ENCODE measurements around the gene ORAI2. TPM values are rescaled to one million over a fixed set of nuclear protein-coding genes. Genes with fewer than 3 reads are reported as not detected.
"Not testable (repeated sequence)": the region's sequence is repeated elsewhere in the genome, so short reads cannot be mapped to it uniquely, and the experiment has no call there.

Gene ORAI2
- polyA plus RNA-seq, 4 donors = 15.4 to 22.8 (median 17.8) TPM

DNA sequence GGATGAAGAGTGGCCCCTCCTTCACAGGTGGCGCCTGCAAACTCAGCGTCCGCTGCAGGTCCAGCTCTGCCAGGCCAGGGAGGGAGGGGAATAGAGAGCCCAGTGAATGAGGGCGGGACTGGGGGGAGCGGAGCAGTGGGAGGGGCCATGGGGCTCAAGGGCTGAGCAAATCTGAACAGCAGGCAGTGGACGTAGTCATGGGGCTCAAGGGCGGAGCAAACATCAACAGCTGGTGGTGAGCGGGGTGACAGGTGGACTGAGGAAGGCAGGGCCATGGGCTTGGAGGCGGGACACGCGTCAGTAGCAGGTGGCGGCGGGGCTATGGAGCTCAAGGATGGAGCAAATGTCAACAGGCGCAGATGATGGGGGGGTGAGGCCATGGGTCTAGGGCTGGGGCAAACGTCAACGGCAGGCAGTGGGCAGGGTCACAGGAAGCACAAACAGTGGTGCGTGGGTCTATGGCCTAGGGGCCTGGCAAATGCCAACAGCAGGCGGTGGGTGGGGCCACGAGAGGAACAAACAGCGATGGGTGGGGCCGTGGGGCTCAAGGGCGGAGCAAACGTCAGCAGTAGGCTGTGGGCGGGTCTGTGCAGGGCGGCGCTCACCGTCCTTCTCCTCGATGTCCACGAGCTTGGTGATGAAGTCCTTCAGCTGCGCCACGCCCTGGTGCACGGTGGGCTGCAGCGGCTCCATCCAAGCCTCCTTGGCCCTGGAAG lies 60.0 kb downstream of the ORAI2 start:
- DNase-seq (ENCODE audit: low read depth in 4 of 4, low spot score in 3 of 4) = not testable (repeated sequence)

DNA sequence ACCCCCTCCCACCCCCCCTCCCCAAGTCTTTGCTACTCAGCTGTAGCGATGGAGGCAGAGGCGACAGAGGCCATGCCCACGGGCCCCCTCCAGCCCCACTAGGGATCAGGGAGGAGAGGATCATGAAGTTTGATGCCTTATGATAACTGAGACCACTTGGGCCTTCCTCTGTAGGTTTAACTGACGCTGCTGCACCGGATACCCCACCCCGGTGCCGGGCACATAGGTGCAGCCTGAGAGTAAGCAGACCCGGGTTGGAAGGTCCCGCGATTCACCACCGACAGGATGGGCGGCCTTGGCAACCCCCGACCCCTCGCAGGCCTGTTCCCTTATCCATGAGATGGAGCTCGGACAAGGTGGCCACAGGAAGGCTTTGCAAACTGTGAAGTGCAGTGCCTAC lies 60.7 kb downstream of the ORAI2 start:
- DNase-seq (ENCODE audit: low read depth in 4 of 4, low spot score in 3 of 4) = not testable (repeated sequence)

DNA sequence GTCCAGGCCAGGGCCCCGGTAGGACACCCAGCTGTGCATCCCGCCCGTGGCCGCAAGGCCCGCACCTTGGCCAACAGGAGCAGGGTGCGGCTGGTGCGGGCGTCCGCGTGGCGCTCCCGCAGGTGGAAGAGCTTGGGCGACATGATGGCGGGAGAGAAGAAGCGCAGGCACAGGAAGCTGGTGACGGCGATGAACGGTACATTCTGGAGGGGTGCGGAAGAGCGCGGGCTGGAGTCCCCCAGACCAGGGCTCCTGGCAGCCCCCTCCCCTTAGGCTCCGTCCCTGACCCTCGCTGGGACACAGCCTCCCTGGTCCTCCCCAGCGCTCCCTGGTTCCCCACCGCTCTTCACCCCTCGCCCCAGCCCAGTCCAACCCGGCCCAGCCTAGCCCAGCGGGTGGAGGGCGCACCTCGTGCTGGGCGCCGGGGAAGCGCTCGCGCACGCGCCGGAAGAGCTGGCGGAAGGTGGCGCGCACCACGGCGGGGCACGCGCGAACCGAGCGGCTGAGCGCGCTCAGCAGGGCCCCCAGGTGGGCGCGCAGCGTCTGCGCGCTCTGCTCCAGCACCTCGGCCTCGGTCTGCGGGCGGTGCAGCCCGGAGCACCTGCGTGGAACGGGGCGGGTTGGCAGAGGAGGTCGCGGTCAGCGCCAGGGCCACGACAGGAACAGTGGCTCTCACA lies 61.2 kb downstream of the ORAI2 start:
- DNase-seq (ENCODE audit: low read depth in 4 of 4, low spot score in 3 of 4) = not testable (repeated sequence)

DNA sequence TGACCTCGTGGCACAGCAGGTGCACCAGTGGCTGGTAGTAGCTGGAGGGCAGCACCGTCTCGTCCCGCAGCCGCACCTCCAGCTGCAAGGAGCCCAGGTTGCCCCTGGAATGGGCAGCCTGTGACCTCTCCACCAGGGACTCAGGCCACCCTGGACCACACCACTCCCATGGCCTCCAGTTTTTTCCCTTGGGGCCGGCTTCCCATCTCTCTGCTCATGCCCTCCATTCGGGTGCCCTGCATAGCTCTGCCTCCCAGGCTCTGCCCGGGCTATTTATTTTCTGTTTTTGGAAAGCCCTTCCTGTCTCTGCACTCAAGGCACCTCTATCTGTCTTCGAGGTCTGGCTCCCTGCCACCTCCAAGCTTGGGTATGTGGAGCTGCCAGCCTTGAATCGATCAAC lies 63.5 kb downstream of the ORAI2 start:
- DNase-seq (ENCODE audit: low read depth in 4 of 4, low spot score in 3 of 4) = not testable (repeated sequence)

DNA sequence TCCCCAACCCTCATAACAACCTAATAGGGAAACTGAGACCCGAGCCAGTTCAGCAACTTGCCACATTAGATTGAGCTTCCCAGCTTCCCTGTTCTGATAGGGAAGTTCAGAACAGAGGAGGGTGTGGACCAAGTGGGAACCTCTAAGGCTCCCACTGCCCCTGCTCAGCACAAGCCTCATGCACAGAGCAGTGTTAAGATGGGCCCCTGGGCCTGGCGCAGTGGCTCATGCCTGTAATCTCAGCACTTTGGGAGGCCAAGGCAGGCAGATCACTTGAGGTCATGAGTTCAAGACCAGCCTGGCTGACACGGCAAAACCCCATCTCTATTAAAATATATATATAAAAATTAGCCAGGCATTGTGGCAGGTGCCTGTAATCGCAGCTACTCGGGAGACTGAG lies 63.9 kb downstream of the ORAI2 start:
- not testable (repeated sequence) for DNase-seq (ENCODE audit: low read depth in 4 of 4, low spot score in 3 of 4)

DNA sequence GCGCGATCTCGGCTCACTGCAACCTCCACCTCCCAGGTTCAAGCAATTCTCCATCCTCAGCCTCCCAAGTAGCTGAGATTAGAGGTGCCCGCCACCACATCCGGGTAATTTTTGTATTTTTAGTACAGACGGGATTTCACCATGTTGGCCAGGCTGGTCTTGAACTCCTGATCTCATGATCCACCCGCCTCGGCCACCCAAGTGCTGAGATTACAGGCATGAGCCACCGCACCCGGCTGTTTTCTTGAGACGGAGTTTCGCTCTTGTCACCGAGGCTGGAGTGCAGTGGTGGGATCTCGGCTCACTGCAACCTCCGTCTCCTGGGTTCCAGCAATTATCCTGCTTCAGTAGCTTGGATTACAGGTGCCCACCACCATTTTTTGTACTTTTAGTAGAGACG lies 64.9 kb downstream of the ORAI2 start:
- DNase-seq (ENCODE audit: low read depth in 4 of 4, low spot score in 3 of 4) = not testable (repeated sequence)

DNA sequence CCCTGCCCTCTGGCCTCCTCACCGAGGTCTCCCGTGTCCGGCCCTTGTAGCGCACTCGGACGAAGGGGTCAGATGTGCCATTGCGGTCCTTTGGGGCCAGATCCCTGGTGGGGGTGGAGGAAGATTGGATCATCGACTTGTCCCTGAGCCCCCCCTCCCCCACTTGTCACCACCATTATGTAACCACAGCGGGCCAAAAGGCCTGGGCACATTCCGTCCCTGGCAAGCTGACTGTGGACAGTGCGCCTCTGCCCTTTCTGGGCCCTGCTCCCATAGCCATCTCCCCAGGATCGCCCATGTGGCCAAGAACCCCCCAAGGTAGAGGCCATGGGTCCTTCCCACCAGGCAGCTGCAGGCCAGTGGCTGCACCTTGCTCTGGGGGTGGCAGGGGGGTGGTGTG lies 69.8 kb downstream of the ORAI2 start:
- not testable (repeated sequence) for DNase-seq (ENCODE audit: low read depth in 4 of 4, low spot score in 3 of 4)

DNA sequence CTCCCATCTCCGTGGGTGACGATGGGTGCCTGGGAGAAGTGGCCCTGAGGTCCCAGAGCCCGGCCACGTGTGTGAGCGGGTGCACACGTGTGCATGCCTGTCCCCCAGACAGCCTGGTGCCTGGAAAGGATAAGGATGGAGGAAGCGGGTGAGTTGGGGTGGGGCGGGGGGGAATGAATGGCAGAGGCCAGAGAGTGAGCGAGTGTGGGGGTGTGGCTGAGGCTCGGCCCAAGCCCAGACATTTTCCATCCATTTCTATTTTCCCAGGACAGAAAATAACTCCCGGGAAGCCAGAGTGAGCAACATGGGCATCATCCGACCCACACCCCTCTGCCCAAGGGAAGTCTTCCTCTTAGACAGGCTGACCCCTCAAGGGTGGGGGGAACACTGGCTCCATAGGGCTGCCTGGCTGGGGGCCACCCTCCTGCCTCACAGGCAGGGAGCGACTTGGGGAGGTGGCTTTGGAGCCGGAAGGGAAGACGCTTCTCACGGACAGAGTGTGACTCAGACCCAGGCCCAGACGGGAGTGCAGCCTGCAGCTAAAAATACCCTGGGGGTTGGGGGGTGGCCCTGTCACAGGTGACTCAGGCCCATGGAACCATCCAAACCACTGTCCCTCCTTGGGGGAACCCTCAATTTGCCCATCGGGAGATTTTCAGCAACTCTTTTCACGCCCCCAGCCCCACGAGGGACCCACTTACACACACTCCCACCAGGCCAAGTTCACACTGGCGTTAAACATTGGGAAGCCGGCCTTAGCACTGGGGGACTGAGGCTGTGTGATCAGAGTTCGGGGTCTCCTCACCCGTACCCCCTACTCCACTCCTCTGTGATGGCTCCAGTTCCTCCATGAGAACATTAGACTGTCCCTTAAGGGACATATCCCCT lies 72.2 kb downstream of the ORAI2 start:
- not testable (repeated sequence) for DNase-seq (ENCODE audit: low read depth in 4 of 4, low spot score in 3 of 4)

Other genes with a start within 250 kb of the ORAI2 start
- 1 to 10 TPM; 1.7 to 5.4 (median 2.7) TPM for gene SH2B2, start 146.7 kb upstream of the ORAI2 start, polyA plus RNA-seq (ENCODE audit: insufficient read length in 4 of 4)
- gene SPDYE6, start 77.1 kb upstream of the ORAI2 start, polyA plus RNA-seq (ENCODE audit: insufficient read length in 4 of 4) = 1 to 10 TPM in 2 of 4 donors, under 1 TPM in 1, not detected in 1; 0.16 to 2.4 (median 2.0) TPM
- gene PRKRIP1, start 37.2 kb upstream of the ORAI2 start, polyA plus RNA-seq (ENCODE audit: insufficient read length in 4 of 4) = 10 to 100 TPM; 28.0 to 46.0 (median 33.4) TPM
- 10 to 100 TPM in 2 of 4 donors, 1 to 10 TPM in 2; 9.0 to 19.4 (median 10.0) TPM for gene ALKBH4, start 31.3 kb downstream of the ORAI2 start, polyA plus RNA-seq (ENCODE audit: insufficient read length in 4 of 4)
- gene LRWD1, start 31.4 kb downstream of the ORAI2 start, polyA plus RNA-seq (ENCODE audit: insufficient read length in 4 of 4) = 10 to 100 TPM; 15.3 to 24.2 (median 16.4) TPM
- gene POLR2J, start 45.3 kb downstream of the ORAI2 start, polyA plus RNA-seq (ENCODE audit: insufficient read length in 4 of 4) = 10 to 100 TPM; 22.3 to 38.4 (median 28.0) TPM
- gene RASA4B, start 84.2 kb downstream of the ORAI2 start, polyA plus RNA-seq (ENCODE audit: insufficient read length in 4 of 4) = 10 to 100 TPM in 2 of 4 donors, 1 to 10 TPM in 2; 7.3 to 18.3 (median 8.9) TPM
- 10 to 100 TPM in 2 of 4 donors, 1 to 10 TPM in 2; 3.0 to 23.0 (median 7.8) TPM for gene UPK3BL2, start 110.1 kb downstream of the ORAI2 start, polyA plus RNA-seq (ENCODE audit: insufficient read length in 4 of 4)
- gene SPDYE2, start 117.7 kb downstream of the ORAI2 start, polyA plus RNA-seq (ENCODE audit: insufficient read length in 4 of 4) = 10 to 100 TPM in 1 of 4 donors, 1 to 10 TPM in 3; 2.4 to 10.7 (median 4.6) TPM
- gene POLR2J3, start 139.0 kb downstream of the ORAI2 start, polyA plus RNA-seq (ENCODE audit: insufficient read length in 4 of 4) = 100 to 1,000 TPM in 1 of 4 donors, 10 to 100 TPM in 3; 54.2 to 106 (median 76.6) TPM
- gene RASA4, start 183.2 kb downstream of the ORAI2 start, polyA plus RNA-seq (ENCODE audit: insufficient read length in 4 of 4) = 10 to 100 TPM; 27.8 to 48.7 (median 32.8) TPM
- gene UPK3BL1, start 209.2 kb downstream of the ORAI2 start, polyA plus RNA-seq (ENCODE audit: insufficient read length in 4 of 4) = 10 to 100 TPM in 2 of 4 donors, 1 to 10 TPM in 2; 4.8 to 20.2 (median 12.0) TPM
- 1 to 10 TPM in 1 of 4 donors, under 1 TPM in 3; 0.31 to 1.6 (median 0.56) TPM for gene SPDYE2B, start 216.7 kb downstream of the ORAI2 start, polyA plus RNA-seq (ENCODE audit: insufficient read length in 4 of 4)
- 1 to 10 TPM in 2 of 4 donors, under 1 TPM in 2; 0.73 to 2.6 (median 1.1) TPM for gene POLR2J2, start 238.1 kb downstream of the ORAI2 start, polyA plus RNA-seq (ENCODE audit: insufficient read length in 4 of 4)